Caco-2 (cell line): ENCODE results near the gene MAPKAP1. TPM values are rescaled to one million over a fixed set of nuclear protein-coding genes. Genes with fewer than 3 reads are reported as not detected.

Experiments
- BruUV-seq: library from RNA; stranded (reverse); fragments of 400-500 nt; replicated peaks from 2 replicates; lab custom pipeline; 2021; lab: Mats Ljungman, UMichigan
- CTCF ChIA-PET: fragments of 300-600 bp; sonication (Branson Sonifier 250); formaldehyde crosslinking; loops from one replicate; lab custom pipeline; 2022; ENCODE audit warnings: antibody characterized with exemption; lab: Charles Lee
- POLR2A ChIA-PET: fragments of 300-600 bp; sonication (Branson Sonifier 250); formaldehyde crosslinking; loops from one replicate; lab custom pipeline; 2022; ENCODE audit warnings: antibody characterized with exemption; lab: Charles Lee
- DNase-seq, 2 experiments: peaks; one replicate each; pipeline versions ENCODE4 v3.0.0 to v3.0.0-alpha.2; 2020 to 2022
- H3K27me3 ChIP-seq: replicated peaks from 2 replicates; pipeline ENCODE4 v1.6.0; 2011; ENCODE audit warnings: low read length; ENCODE audit not compliant: control insufficient read depth, insufficient read depth
- H3K36me3 ChIP-seq: 2 replicates; pipeline ENCODE4 v1.5.1; 2011; ENCODE audit warnings: low read length; ENCODE audit not compliant: control insufficient read depth, insufficient read depth
- H3K4me1 ChIP-seq: fragments of 250-450 bp; sonication (Bioruptor Pico); 2 replicates; pipeline ENCODE4 v1.5.1; 2020; ENCODE audit warnings: mild to moderate bottlenecking
- H3K4me3 ChIP-seq: 2 replicates; pipeline ENCODE4 v1.5.1; 2011; ENCODE audit warnings: low read depth, mild to moderate bottlenecking, control low read depth, low read length
- H3K9me3 ChIP-seq: fragments of 250-450 bp; sonication (Bioruptor Pico); 2 replicates; pipeline ENCODE4 v1.5.1; 2020; ENCODE audit warnings: mild to moderate bottlenecking, moderate library complexity
- H3K27ac Mint-ChIP-seq: one replicate; pipeline ENCODE4 v1.8.0; 2022; ENCODE audit warnings: mixed read lengths; ENCODE audit not compliant: unreplicated experiment
- H3K27me3 Mint-ChIP-seq: one replicate; pipeline ENCODE4 v1.8.0; 2022; ENCODE audit warnings: mixed read lengths; ENCODE audit not compliant: insufficient read depth, unreplicated experiment
- H3K36me3 Mint-ChIP-seq: one replicate; pipeline ENCODE4 v1.8.0; 2022; ENCODE audit warnings: mild to moderate bottlenecking, mixed read lengths; ENCODE audit not compliant: insufficient read depth, unreplicated experiment
- H3K4me1 Mint-ChIP-seq: one replicate; pipeline ENCODE4 v1.8.0; 2022; ENCODE audit warnings: low read depth, mixed read lengths; ENCODE audit not compliant: unreplicated experiment
- H3K4me3 Mint-ChIP-seq: one replicate; pipeline ENCODE4 v1.8.0; 2022; ENCODE audit warnings: mild to moderate bottlenecking, moderate library complexity, mixed read lengths; ENCODE audit not compliant: unreplicated experiment
- H3K9me3 Mint-ChIP-seq: one replicate; pipeline ENCODE4 v1.8.0; 2022; ENCODE audit warnings: mixed read lengths; ENCODE audit not compliant: unreplicated experiment
- CTCF ChIP-seq, 2 experiments: fragments of 200-600 bp in 1 of 2; IDR thresholded peaks; 1 replicate in 1 of 2; 2 replicates in 1 of 2; pipeline versions ENCODE4 v1.5.1 to v1.8.0; 2011 to 2022; ENCODE audit warnings: antibody characterized with exemption in 1 of 2, control low read depth in 1 of 2, inconsistent platforms in 1 of 2, low read depth in 1 of 2, low read length in 1 of 2, mild to moderate bottlenecking in 1 of 2, moderate library complexity in 1 of 2; ENCODE audit not compliant: insufficient read depth in 1 of 2, severe bottlenecking in 1 of 2, unreplicated experiment in 1 of 2
- intact Hi-C: fragments of 100-400 bp; cut with micrococcal nuclease; formaldehyde crosslinking; loops from one replicate; pipeline ENCODE4 v1.10.0; 2022; ENCODE audit not compliant: unreplicated experiment
- total RNA-seq: library from RNA; stranded (reverse); gene quantifications from 2 replicates; pipeline ENCODE4 v1.2.3, GENCODE V29; 2022

Gene MAPKAP1
- total RNA-seq, 1 experiment from 2014 or later, result 70.0 TPM

GRCh38 chr9:125682340-125682739 is 24.7 kb downstream of the MAPKAP1 start:
- DNase-seq, result no peak
- intact Hi-C loops, result no loop called here
- H3K4me3 Mint-ChIP-seq, result no peak overlapping the region
- Histone ChIP-seq H3K4me1 (peaks cover 9% of the 10 kb centered on the region), H3K27me3 (no peaks in the 10 kb centered on the region), H3K9me3 (no peaks in the 10 kb centered on the region), H3K4me3 (no peak overlapping the region), H3K36me3 (no peaks in the 10 kb centered on the region)
- H3K9me3 Mint-ChIP-seq, result no peaks in the 10 kb centered on the region
- no peak for TF ChIP-seq CTCF (IDR thresholded peaks at IDR 0.05; ENCODE audit: insufficient read depth in 1 of 2, low read depth in 1 of 2, low read length in 1 of 2, severe bottlenecking in 1 of 2, unreplicated experiment in 1 of 2)
- no peak overlapping the region for H3K27ac Mint-ChIP-seq
- peaks cover 14% of the 10 kb centered on the region for H3K4me1 Mint-ChIP-seq
- no peaks in the 10 kb centered on the region for H3K36me3 Mint-ChIP-seq
- BruUV-seq, result no TSS peak
- POLR2A ChIA-PET, result no interaction called here
- H3K27me3 Mint-ChIP-seq, result no peaks in the 10 kb centered on the region
- CTCF ChIA-PET, result no interaction called here

GRCh38 chr9:125681657-125682056 is 25.4 kb downstream of the MAPKAP1 start:
- Histone ChIP-seq H3K36me3 (no peaks in the 10 kb centered on the region), H3K27me3 (no peaks in the 10 kb centered on the region), H3K4me3 (no peak overlapping the region), H3K4me1 (peaks cover 9% of the 10 kb centered on the region), H3K9me3 (no peaks in the 10 kb centered on the region)
- Mint-ChIP-seq H3K27ac (no peak overlapping the region), H3K4me3 (no peak overlapping the region), H3K36me3 (no peaks in the 10 kb centered on the region), H3K27me3 (no peaks in the 10 kb centered on the region), H3K4me1 (peaks cover 14% of the 10 kb centered on the region), H3K9me3 (no peaks in the 10 kb centered on the region)
- no TSS peak for BruUV-seq
- TF ChIP-seq CTCF (IDR thresholded peaks at IDR 0.05; ENCODE audit: insufficient read depth in 1 of 2, low read depth in 1 of 2, low read length in 1 of 2, severe bottlenecking in 1 of 2, unreplicated experiment in 1 of 2), result no peak
- no peak for DNase-seq
- ChIA-PET POLR2A (interaction anchor here (1.5 kb wide), 1 partner anchor 25 kb away, joined by 5 read pairs; the partner anchor contains the start of gene MAPKAP1), CTCF (no interaction called here)
- intact Hi-C loops, result no loop called here

- peaks cover 14% of the 10 kb centered on the region for H3K4me1 Mint-ChIP-seq
- no peaks in the 10 kb centered on the region for H3K36me3 Mint-ChIP-seq
- peaks cover 9% of the 10 kb centered on the region for H3K4me1 ChIP-seq
- H3K4me3 ChIP-seq, result no peak overlapping the region
- no peak overlapping the region for H3K4me3 Mint-ChIP-seq
- no peak overlapping the region for H3K27ac Mint-ChIP-seq
- BruUV-seq, result no TSS peak
- no peak for DNase-seq
- TF ChIP-seq CTCF (IDR thresholded peaks at IDR 0.05; ENCODE audit: insufficient read depth in 1 of 2, low read depth in 1 of 2, low read length in 1 of 2, severe bottlenecking in 1 of 2, unreplicated experiment in 1 of 2), result no peak
- CTCF ChIA-PET, result no interaction called here
- POLR2A ChIA-PET, result interaction anchor here (1.5 kb wide), 1 partner anchor 26 kb away, joined by 5 read pairs; the partner anchor contains the start of gene MAPKAP1
- no peaks in the 10 kb centered on the region for H3K27me3 ChIP-seq
- no peaks in the 10 kb centered on the region for H3K9me3 ChIP-seq
- intact Hi-C loops, result no loop called here
- no peaks in the 10 kb centered on the region for H3K9me3 Mint-ChIP-seq
- no peaks in the 10 kb centered on the region for H3K27me3 Mint-ChIP-seq
- H3K36me3 ChIP-seq, result no peaks in the 10 kb centered on the region
Observed at GRCh38 chr9:125681086-125681622, 25.9 kb downstream of the MAPKAP1 start.
